Effector memory CD4-positive, alpha-beta T cell (primary cell): Measurements from ENCODE around the gene ARHGAP26.

Experiments used
- DNase-seq, 3 donors: peaks; one replicate each; pipeline ENCODE4 v3.0.0-alpha.2; 2020
- H3K27ac ChIP-seq: 2 replicates; pipeline ENCODE4 v1.7.0; 2013; ENCODE audit warnings: mild to moderate bottlenecking, low read length, moderate library complexity; ENCODE audit not compliant: insufficient read depth, poor library complexity, severe bottlenecking
- H3K27me3 ChIP-seq: replicated peaks from 2 replicates; pipeline ENCODE4 v1.7.0; 2013; ENCODE audit warnings: mild to moderate bottlenecking, low read length; ENCODE audit not compliant: insufficient read depth, control insufficient read depth, poor library complexity, severe bottlenecking
- H3K36me3 ChIP-seq: 2 replicates; pipeline ENCODE4 v1.7.0; 2013; ENCODE audit warnings: mild to moderate bottlenecking, low read length, moderate library complexity; ENCODE audit not compliant: control insufficient read depth, insufficient read depth
- H3K4me1 ChIP-seq: 2 replicates; pipeline ENCODE4 v1.7.0; 2013; ENCODE audit warnings: low read length, mild to moderate bottlenecking; ENCODE audit not compliant: control insufficient read depth, insufficient read depth, poor library complexity, severe bottlenecking
- H3K4me3 ChIP-seq: 2 replicates; pipeline ENCODE4 v1.7.0; 2013; ENCODE audit warnings: low read length, low read depth, mild to moderate bottlenecking; ENCODE audit not compliant: insufficient read depth, poor library complexity, severe bottlenecking
- H3K9me3 ChIP-seq: 2 replicates; pipeline ENCODE4 v1.7.0; 2013; ENCODE audit warnings: mild to moderate bottlenecking, low read length, moderate library complexity; ENCODE audit not compliant: control insufficient read depth

The ARHGAP26 gene

DNA sequence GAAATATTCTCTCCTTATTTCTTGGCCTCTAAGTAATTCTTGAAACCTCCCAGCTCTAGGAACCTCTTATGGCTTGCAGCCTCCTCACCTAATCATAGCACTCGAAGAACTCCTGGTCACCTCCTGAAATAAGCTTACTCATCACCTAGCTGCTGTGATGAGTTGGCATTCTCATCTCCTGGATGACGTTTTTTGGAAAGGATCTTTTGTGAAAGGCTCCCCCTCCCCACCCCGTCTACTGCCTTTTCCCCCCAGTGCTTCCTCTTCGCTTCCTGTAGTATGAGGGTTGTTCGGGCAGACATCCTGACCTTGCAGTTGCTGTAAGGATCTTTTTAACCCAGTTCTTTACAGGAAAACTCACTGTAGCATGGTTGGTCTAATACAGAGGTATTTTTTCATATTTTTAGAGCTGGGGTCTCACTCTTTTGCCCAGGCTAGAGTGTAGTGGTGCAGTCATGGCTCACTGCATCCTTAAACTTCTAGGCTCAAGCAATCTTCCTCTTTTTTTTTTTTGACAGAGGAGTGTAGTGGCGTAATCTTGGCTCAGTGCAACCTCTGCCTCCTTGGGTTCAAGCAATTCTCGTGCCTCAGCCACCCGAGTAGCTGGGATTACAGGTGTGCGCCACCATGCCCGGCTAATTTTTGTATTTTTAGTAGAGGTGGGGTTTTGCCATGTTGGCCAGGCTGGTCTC, 41.8 kb downstream of the ARHGAP26 start:
- Histone ChIP-seq H3K36me3 (no peaks in the 10 kb centered on the region), H3K27me3 (no peaks in the 10 kb centered on the region), H3K27ac (no peak overlapping the region), H3K4me1 (no peaks in the 10 kb centered on the region), H3K4me3 (no peak overlapping the region), H3K9me3 (no peaks in the 10 kb centered on the region)
- no peak for DNase-seq

DNA sequence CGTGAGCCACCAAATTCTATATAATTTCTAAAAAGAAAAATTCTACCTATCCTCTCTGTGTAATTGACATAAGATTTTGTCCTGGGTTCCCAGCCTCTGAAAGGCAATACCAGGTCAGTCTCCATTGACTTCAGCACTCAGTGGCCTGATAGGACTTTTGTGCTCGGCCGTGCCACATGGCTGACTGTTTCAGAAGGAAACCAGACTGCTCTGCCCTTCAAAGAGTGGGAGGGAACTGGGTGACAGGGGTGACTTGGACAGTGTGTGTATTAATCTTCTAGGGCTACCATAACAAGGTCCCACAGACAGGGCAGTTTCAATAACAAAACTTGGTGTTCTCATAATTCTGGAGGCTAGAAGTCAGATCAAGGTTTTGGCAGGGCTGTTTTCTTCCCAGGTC, 43.0 kb downstream of the ARHGAP26 start:
- Histone ChIP-seq H3K9me3 (no peaks in the 10 kb centered on the region), H3K36me3 (no peaks in the 10 kb centered on the region), H3K27ac (no peak overlapping the region), H3K27me3 (no peaks in the 10 kb centered on the region), H3K4me1 (no peaks in the 10 kb centered on the region), H3K4me3 (no peak overlapping the region)
- DNase-seq: no peak

DNA sequence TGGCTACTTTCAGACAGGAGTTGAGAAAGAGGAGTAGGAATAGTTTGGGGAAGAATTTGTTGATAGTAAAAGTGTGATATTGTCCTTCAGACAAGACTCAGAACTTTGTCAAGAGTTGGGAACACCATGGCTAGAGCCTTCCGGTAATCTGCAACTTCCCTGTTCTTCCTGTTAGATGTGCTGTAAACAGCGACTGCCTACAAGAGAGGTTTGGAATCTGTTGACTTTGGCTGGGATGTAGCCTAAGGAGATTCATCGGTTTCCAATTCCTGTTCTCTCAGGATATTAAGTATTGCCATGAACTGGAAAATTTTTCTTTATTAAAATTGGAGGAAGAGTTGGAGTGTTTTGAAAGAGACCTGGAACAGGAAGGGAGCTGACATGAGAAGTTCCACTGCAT, 43.9 kb downstream of the ARHGAP26 start:
- no peaks in the 10 kb centered on the region for H3K9me3 ChIP-seq
- H3K36me3 ChIP-seq: no peaks in the 10 kb centered on the region
- no peaks in the 10 kb centered on the region for H3K4me1 ChIP-seq
- H3K27ac ChIP-seq: no peak overlapping the region
- H3K27me3 ChIP-seq: no peaks in the 10 kb centered on the region
- no peak for DNase-seq
- H3K4me3 ChIP-seq: no peak overlapping the region

DNA sequence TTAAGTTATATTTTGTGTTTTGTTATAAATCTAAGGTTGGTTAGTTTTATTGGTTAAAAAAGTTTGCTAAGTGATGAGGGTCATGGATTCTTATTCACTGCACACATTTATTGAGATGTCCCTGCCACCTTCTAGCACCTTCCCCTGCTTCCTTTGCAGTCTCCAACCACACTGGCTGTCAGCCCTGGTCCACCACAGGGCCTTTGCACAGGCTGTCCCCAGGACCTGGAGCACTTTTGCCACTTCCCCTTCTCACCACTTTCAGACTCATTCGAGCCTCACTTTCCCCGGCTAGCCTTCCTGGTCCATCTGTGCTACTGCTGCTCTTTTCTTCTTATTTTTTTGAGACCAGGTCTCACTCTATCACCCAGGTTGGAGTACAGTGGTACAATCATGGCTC, 45.3 kb downstream of the ARHGAP26 start:
- H3K4me1 ChIP-seq: no peaks in the 10 kb centered on the region
- H3K9me3 ChIP-seq: no peaks in the 10 kb centered on the region
- no peak overlapping the region for H3K27ac ChIP-seq
- H3K36me3 ChIP-seq: no peaks in the 10 kb centered on the region
- no peaks in the 10 kb centered on the region for H3K27me3 ChIP-seq
- no peak overlapping the region for H3K4me3 ChIP-seq
- DNase-seq: no peak

DNA sequence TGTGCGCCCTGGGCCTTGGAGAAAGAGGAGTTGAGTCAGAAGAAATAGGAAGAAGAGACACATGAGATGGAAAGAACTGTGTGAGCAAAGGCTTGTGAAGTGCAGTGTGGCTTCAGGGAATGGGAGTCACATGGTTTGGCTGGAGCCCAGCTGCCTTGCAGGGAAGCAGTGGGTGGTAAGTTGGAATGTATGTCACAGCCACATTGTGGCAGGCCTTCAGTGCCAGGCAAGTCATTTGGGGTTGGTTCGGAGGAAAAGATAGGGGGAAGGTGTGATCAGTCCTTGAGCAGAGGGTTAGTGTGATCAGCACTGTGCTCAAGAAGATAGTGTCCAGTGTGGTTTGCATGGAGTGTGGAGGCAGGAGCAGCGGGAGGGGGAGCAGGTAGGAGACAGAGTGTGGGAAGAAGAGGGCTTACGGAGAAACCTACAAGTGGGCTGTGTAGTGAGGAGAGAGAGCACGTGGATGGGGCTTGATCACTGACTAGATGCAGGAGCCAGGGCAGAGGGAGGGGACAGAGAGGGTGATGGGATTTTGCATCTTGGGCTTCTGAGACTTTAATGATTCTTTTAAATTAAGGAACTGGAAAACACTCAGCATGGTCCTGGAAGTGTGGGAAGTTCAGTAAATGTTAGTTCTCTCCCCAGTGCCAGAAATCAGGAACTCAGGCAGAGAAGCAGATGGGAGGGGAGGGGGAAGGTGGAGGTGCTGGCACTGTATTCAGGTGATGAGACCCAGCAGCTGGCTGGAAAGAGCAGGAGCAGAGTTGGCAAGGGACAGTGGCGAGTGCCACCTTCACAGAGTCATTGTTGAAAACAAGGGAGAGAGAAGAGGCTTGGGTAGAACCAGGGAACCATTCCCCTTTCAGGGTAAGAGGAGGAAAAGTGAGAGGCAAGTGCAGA, 46.6 kb downstream of the ARHGAP26 start:
- no peaks in the 10 kb centered on the region for H3K36me3 ChIP-seq
- no peak overlapping the region for H3K27ac ChIP-seq
- no peak for DNase-seq
- H3K9me3 ChIP-seq: no peaks in the 10 kb centered on the region
- no peaks in the 10 kb centered on the region for H3K4me1 ChIP-seq
- no peak overlapping the region for H3K4me3 ChIP-seq
- H3K27me3 ChIP-seq: no peaks in the 10 kb centered on the region

DNA sequence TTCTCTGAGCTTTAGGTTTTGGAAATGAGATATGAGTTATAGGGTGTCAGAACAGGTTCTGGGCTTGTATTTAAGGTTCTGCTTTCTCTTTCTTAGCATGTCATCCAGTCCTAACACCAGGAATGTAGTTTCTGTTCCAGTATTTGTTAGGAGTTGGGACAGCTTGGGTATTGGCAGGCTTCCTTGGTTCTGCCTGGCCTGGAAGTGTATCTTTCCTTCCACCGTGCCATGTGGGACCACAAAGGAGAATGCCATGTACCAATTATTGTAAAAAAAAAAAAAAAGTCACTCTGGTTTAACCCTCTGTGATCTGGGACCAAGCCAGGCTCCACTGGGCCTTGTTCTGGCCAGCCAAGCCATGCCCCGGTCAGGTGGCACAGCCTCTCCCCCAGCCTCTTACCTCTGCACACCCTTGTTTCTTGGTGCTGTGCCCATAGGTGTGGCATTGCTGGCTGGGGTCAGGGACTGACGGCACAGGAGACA, 47.8 kb downstream of the ARHGAP26 start:
- Histone ChIP-seq H3K27ac (no peak overlapping the region), H3K27me3 (no peaks in the 10 kb centered on the region), H3K9me3 (no peaks in the 10 kb centered on the region), H3K4me3 (no peak overlapping the region), H3K4me1 (no peaks in the 10 kb centered on the region), H3K36me3 (no peaks in the 10 kb centered on the region)
- no peak for DNase-seq

DNA sequence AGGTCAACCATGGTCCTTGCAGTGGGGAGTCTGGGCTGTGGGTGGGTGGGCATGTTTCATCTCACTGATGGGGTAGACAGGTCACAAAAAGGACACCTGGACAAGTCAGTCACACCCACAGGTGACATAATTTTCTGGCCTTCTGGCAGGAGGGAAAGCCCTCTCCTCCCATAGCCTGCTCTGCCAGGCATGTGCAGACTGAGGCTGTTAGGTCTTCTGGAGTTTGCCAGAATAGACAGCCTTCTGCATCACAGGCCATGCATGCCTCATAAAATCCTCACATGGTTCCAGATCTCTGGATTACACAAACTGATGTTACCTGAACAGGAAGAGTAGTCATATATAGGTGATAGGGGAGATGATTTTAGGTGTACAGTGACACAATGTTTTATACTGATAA, 49.1 kb downstream of the ARHGAP26 start:
- no peak for DNase-seq
- Histone ChIP-seq H3K4me1 (no peaks in the 10 kb centered on the region), H3K36me3 (no peaks in the 10 kb centered on the region), H3K4me3 (no peak overlapping the region), H3K27me3 (no peaks in the 10 kb centered on the region), H3K27ac (no peak overlapping the region), H3K9me3 (no peaks in the 10 kb centered on the region)

DNA sequence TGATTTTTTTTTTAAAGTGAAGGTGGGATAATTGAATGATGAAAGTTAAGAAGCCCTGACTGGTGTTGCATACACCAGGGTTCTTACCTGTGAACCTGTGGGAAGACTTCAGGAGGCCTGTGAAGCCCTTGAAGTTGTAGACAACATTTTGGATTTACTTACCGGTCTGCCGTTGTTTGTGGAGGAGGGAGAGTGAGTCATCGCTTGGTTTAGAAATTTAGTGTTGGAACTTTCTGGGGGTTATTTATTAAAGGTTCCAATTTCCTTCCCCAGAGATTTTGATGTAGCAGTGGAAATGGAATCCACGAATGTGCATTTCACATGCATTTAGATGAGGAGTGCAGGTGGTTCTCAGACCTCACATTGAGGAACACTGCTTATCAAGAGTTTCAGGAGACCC, 49.6 kb downstream of the ARHGAP26 start:
- no peak for DNase-seq
- Histone ChIP-seq H3K27ac (no peak overlapping the region), H3K4me3 (no peak overlapping the region), H3K9me3 (no peaks in the 10 kb centered on the region), H3K4me1 (no peaks in the 10 kb centered on the region), H3K36me3 (no peaks in the 10 kb centered on the region), H3K27me3 (no peaks in the 10 kb centered on the region)

DNA sequence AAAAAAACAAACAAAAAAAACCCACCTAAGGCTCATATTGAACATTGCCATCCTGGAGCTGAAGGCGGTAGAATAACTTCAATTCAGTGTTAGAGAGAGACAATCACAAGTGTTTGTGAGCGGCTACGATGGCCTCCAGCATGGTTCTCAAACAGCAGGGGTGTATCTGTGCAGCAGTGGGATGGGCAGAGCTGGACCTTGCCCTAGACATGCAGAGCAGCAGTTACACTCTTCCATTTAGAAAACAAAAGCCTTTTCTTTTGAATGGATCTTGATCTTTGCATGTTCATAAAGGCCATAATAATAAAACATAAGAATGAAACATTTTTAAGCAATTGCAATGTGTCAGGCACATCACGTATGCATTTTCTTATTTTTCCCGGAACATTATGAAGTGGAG, 50.3 kb downstream of the ARHGAP26 start:
- Histone ChIP-seq H3K4me3 (no peak overlapping the region), H3K36me3 (no peaks in the 10 kb centered on the region), H3K27ac (no peak overlapping the region), H3K9me3 (no peaks in the 10 kb centered on the region), H3K27me3 (no peaks in the 10 kb centered on the region), H3K4me1 (no peaks in the 10 kb centered on the region)
- DNase-seq: no peak

DNA sequence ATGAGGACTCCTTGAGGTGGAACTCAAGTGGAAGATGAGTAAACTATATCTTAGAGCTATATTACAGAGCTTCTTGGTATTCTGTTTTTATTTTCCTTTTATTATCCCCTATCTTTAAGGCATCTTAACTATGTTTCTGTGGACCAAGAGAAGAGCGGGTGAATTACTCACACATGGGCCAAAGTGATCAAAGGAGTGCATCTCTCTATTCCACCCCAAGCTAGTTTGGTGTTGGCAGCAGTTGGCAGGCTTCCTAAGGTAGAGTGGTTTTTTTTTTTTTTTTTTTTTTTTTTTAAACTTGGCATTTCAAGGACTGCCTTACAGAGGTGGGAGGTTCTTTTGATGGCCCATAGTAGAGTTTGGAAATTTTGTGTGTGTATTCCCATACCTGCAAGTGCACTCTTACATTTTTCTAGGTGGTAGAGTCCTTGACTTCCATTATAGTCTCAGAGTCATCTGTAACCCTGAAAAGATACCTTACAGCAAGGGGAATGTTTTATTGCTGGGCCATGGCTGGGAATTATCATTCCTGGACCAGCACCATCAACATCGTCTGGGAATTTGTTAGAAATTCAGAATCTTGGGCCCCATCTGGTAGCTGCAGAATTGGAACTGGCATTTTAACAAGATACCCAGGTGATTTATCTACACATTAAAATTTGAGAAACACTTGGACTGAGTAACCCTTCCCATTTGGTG, 51.0 kb downstream of the ARHGAP26 start:
- no peak overlapping the region for H3K27ac ChIP-seq

More for the DNA sequence above, 51.0 kb downstream of the ARHGAP26 start:
- peaks cover 3% of the 10 kb centered on the region for H3K4me1 ChIP-seq
- H3K4me3 ChIP-seq: no peak overlapping the region
- no peaks in the 10 kb centered on the region for H3K9me3 ChIP-seq
- no peaks in the 10 kb centered on the region for H3K36me3 ChIP-seq
- DNase-seq: no peak
- no peaks in the 10 kb centered on the region for H3K27me3 ChIP-seq
